Trophoblast cell (in vitro differentiated cells and primary cell): ENCODE measurements around the gene SCN4A.
A peak's percentile ranks its signal among the peaks of the same experiment; 100 is the strongest.

ENCODE experiments used
- DNase-seq, 2 donors: peaks; one replicate each; pipeline ENCODE4 v3.0.0-alpha.2; 2016
- H2AFZ ChIP-seq: 2 replicates; pipeline ENCODE4 v1.6.1; 2013; ENCODE audit warnings: low read length, moderate library complexity, mild to moderate bottlenecking; ENCODE audit not compliant: insufficient read depth, poor library complexity
- H2AK5ac ChIP-seq: 2 replicates; pipeline ENCODE4 v1.6.1; 2013; ENCODE audit warnings: mild to moderate bottlenecking, low read length
- H2BK120ac ChIP-seq: 2 replicates; pipeline ENCODE4 v1.6.1; 2013; ENCODE audit warnings: low read length, mild to moderate bottlenecking, moderate library complexity; ENCODE audit not compliant: insufficient read depth, poor library complexity
- H2BK12ac ChIP-seq: 2 replicates; pipeline ENCODE4 v1.6.1; 2013; ENCODE audit warnings: mild to moderate bottlenecking, low read length, moderate library complexity
- H2BK5ac ChIP-seq: 2 replicates; pipeline ENCODE4 v1.6.1; 2013; ENCODE audit warnings: low read length, low read depth, moderate library complexity, mild to moderate bottlenecking; ENCODE audit not compliant: poor library complexity
- H3K14ac ChIP-seq: 2 replicates; pipeline ENCODE4 v1.6.1; 2013; ENCODE audit warnings: mild to moderate bottlenecking, low read length
- H3K18ac ChIP-seq: 2 replicates; pipeline ENCODE4 v1.6.1; 2013; ENCODE audit warnings: mild to moderate bottlenecking, low read length
- H3K23ac ChIP-seq: 2 replicates; pipeline ENCODE4 v1.6.1; 2013; ENCODE audit warnings: low read length
- H3K27ac ChIP-seq: 2 replicates; pipeline ENCODE4 v1.5.1; 2013; ENCODE audit warnings: low read depth, mild to moderate bottlenecking, inconsistent platforms, low read length, moderate library complexity
- H3K27me3 ChIP-seq: 2 replicates; pipeline ENCODE4 v1.6.1; 2013; ENCODE audit warnings: inconsistent platforms, mild to moderate bottlenecking, low read length, moderate library complexity; ENCODE audit not compliant: insufficient read depth
- H3K36me3 ChIP-seq, 2 experiments: 1 replicate in 1 of 2; 2 replicates in 1 of 2; pipeline ENCODE4 v1.6.1; 2013; ENCODE audit warnings: low read length in 2 of 2, mild to moderate bottlenecking in 2 of 2, moderate library complexity in 1 of 2; ENCODE audit not compliant: insufficient read depth in 2 of 2, control insufficient read depth in 1 of 2
- H3K4ac ChIP-seq: 2 replicates; pipeline ENCODE4 v1.6.1; 2013; ENCODE audit warnings: low read depth, mild to moderate bottlenecking, low read length, moderate library complexity
- H3K4me1 ChIP-seq, 2 experiments: 1 replicate in 1 of 2; 2 replicates in 1 of 2; pipeline ENCODE4 v1.6.1; 2013; ENCODE audit warnings: low read length in 2 of 2, mild to moderate bottlenecking in 2 of 2, moderate library complexity in 1 of 2; ENCODE audit not compliant: insufficient read depth in 2 of 2, control insufficient read depth in 1 of 2
- H3K4me2 ChIP-seq: 2 replicates; pipeline ENCODE4 v1.6.1; 2013; ENCODE audit warnings: inconsistent platforms, mild to moderate bottlenecking, low read length, moderate library complexity
- H3K4me3 ChIP-seq: 2 replicates; pipeline ENCODE4 v1.5.1; 2013; ENCODE audit warnings: mild to moderate bottlenecking, low read depth, low read length, inconsistent platforms
- H3K79me1 ChIP-seq: one replicate; pipeline ENCODE4 v1.6.1; 2013; ENCODE audit warnings: low read length
- H3K79me2 ChIP-seq: 2 replicates; pipeline ENCODE4 v1.6.1; 2013; ENCODE audit warnings: low read length, mild to moderate bottlenecking; ENCODE audit not compliant: control insufficient read depth, insufficient read depth, poor library complexity
- H3K9ac ChIP-seq: 2 replicates; pipeline ENCODE4 v1.6.1; 2013; ENCODE audit warnings: mild to moderate bottlenecking, low read length
- H3K9me3 ChIP-seq: 2 replicates; pipeline ENCODE4 v1.6.1; 2013; ENCODE audit warnings: low read depth, mild to moderate bottlenecking, control low read depth, inconsistent platforms, low read length; ENCODE audit not compliant: insufficient read depth
- H4K12ac ChIP-seq: 2 replicates; pipeline ENCODE4 v1.6.1; 2013; ENCODE audit warnings: low read depth, mild to moderate bottlenecking, low read length, moderate library complexity
- H4K8ac ChIP-seq: 2 replicates; pipeline ENCODE4 v1.6.1; 2013; ENCODE audit warnings: low read depth, mild to moderate bottlenecking, low read length, moderate library complexity
- H4K91ac ChIP-seq: one replicate; pipeline ENCODE4 v1.6.1; 2013; ENCODE audit warnings: low read depth, mild to moderate bottlenecking, low read length, moderate library complexity
- WGBS: extraction: QIAGEN DNeasy Blood & Tissue Kit; methylation state at CpG from one replicate; pipeline ENCODE4 v1.1.7; 2013; ENCODE audit warnings: missing lambda C conversion rate; ENCODE audit not compliant: insufficient read length, insufficient coverage; ENCODE audit errors: extremely low coverage; 5-methylcytosine and 5-hydroxymethylcytosine counted together

The SCN4A gene

GRCh38 chr17:63976702-63977101, 4.0 kb upstream of the SCN4A start:
- H3K9me3 ChIP-seq = peaks cover 5% of the 10 kb centered on the region
- no peak overlapping the region for H2BK12ac ChIP-seq
- no peak overlapping the region for H4K91ac ChIP-seq
- H3K18ac ChIP-seq = no peak overlapping the region
- no peak overlapping the region for H4K12ac ChIP-seq
- peaks cover 0 to 10% of the 10 kb centered on the region in 2 experiments for H3K4me1 ChIP-seq
- H3K9ac ChIP-seq = no peak overlapping the region
- no peaks in the 10 kb centered on the region for H3K79me2 ChIP-seq
- no peak for DNase-seq
- H3K4me3 ChIP-seq = no peak overlapping the region
- H2AFZ ChIP-seq = no peak overlapping the region
- no peaks in the 10 kb centered on the region for H3K27me3 ChIP-seq
- no peak overlapping the region for H3K27ac ChIP-seq
- H2BK5ac ChIP-seq = no peak overlapping the region
- no peak overlapping the region for H3K14ac ChIP-seq
- H4K8ac ChIP-seq = no peak overlapping the region
- H3K4me2 ChIP-seq = no peak overlapping the region
- H2AK5ac ChIP-seq = no peak overlapping the region
- H3K79me1 ChIP-seq = no peaks in the 10 kb centered on the region
- no peak overlapping the region for H2BK120ac ChIP-seq
- H3K36me3 ChIP-seq = no peaks in the 10 kb centered on the region
- H3K23ac ChIP-seq = no peak overlapping the region
- no CpG with 5 or more reads among the region's 3 CpGs for WGBS
- no peak overlapping the region for H3K4ac ChIP-seq

- Histone ChIP-seq H2BK5ac (no peak overlapping the region), H3K27ac (no peak overlapping the region), H3K4me1 (peaks cover 0 to 10% of the 10 kb centered on the region in 2 experiments), H3K4ac (no peak overlapping the region), H2AK5ac (no peak overlapping the region), H4K91ac (no peak overlapping the region), H3K9ac (no peak overlapping the region), H3K27me3 (no peaks in the 10 kb centered on the region), H3K36me3 (no peaks in the 10 kb centered on the region), H2BK120ac (no peak overlapping the region), H3K14ac (no peak overlapping the region), H3K79me1 (no peaks in the 10 kb centered on the region), H4K12ac (no peak overlapping the region), H3K18ac (no peak overlapping the region), H3K4me2 (no peak overlapping the region), H3K4me3 (no peak overlapping the region), H3K23ac (no peak overlapping the region), H3K79me2 (no peaks in the 10 kb centered on the region), H4K8ac (no peak overlapping the region), H2AFZ (no peak overlapping the region), H2BK12ac (no peak overlapping the region), H3K9me3 (peaks cover 5% of the 10 kb centered on the region)
- no peak for DNase-seq
- WGBS = no CpG with 5 or more reads among the region's 2 CpGs
Measured at GRCh38 chr17:63975541-63976092, 2.9 kb upstream of the SCN4A start.

- H3K27ac ChIP-seq = no peak overlapping the region
- DNase-seq = peak in 1 of 2 donors; percentile 21
- H4K91ac ChIP-seq = no peak overlapping the region
- H2BK12ac ChIP-seq = no peak overlapping the region
- H3K18ac ChIP-seq = no peak overlapping the region
- no peaks in the 10 kb centered on the region for H3K27me3 ChIP-seq
- H2BK5ac ChIP-seq = no peak overlapping the region
- H4K12ac ChIP-seq = no peak overlapping the region
- H3K4me2 ChIP-seq = no peak overlapping the region
- no peak overlapping the region for H3K4ac ChIP-seq
- H3K9ac ChIP-seq = no peak overlapping the region
- H3K79me1 ChIP-seq = no peaks in the 10 kb centered on the region
- no peak overlapping the region for H2AK5ac ChIP-seq
- peaks cover 0 to 10% of the 10 kb centered on the region in 2 experiments for H3K4me1 ChIP-seq
- H3K36me3 ChIP-seq = no peaks in the 10 kb centered on the region
- WGBS = no CpG with 5 or more reads among the region's 10 CpGs
- H4K8ac ChIP-seq = no peak overlapping the region
- no peak overlapping the region for H2AFZ ChIP-seq
- peaks cover 5% of the 10 kb centered on the region for H3K9me3 ChIP-seq
- no peaks in the 10 kb centered on the region for H3K79me2 ChIP-seq
- peak overlapping the region; percentile 1 for H3K23ac ChIP-seq
- H3K4me3 ChIP-seq = no peak overlapping the region
- no peak overlapping the region for H3K14ac ChIP-seq
- no peak overlapping the region for H2BK120ac ChIP-seq
Measured at GRCh38 chr17:63974594-63975192, 2.0 kb upstream of the SCN4A start.

- Histone ChIP-seq H3K79me1 (no peaks in the 10 kb centered on the region), H3K79me2 (no peaks in the 10 kb centered on the region), H3K9me3 (peaks cover 5% of the 10 kb centered on the region), H3K36me3 (no peaks in the 10 kb centered on the region), H3K14ac (no peak overlapping the region), H2AK5ac (no peak overlapping the region), H3K27ac (no peak overlapping the region), H2AFZ (no peak overlapping the region), H3K4ac (no peak overlapping the region), H4K8ac (no peak overlapping the region), H3K4me3 (no peak overlapping the region), H3K9ac (no peak overlapping the region), H3K18ac (no peak overlapping the region), H4K12ac (no peak overlapping the region), H2BK120ac (no peak overlapping the region), H3K23ac (no peak overlapping the region), H2BK5ac (no peak overlapping the region), H2BK12ac (no peak overlapping the region), H3K4me1 (peaks cover 0 to 10% of the 10 kb centered on the region in 2 experiments), H3K27me3 (no peaks in the 10 kb centered on the region), H4K91ac (no peak overlapping the region), H3K4me2 (no peak overlapping the region)
- no peak for DNase-seq
- WGBS = no CpG with 5 or more reads among the region's 12 CpGs
Measured at GRCh38 chr17:63973930-63974593, 1.3 kb upstream of the SCN4A start.
